Breast epithelium (tissue), 3 donors: Measurements from ENCODE around the gene LAMA4.

Experiments used
- POLR2A ChIP-seq: fragments of 450-650 bp; IDR thresholded peaks from one replicate; pipeline ENCODE4 v1.6.1; 2016; ENCODE audit warnings: antibody characterized with exemption, mild to moderate bottlenecking, moderate library complexity
- POLR2AphosphoS5 ChIP-seq, 3 donors: sonication (generic); formaldehyde crosslinking; IDR thresholded peaks; one replicate each; pipeline ENCODE4 v1.6.1; 2017; ENCODE audit warnings: antibody characterized with exemption in 3 of 3

- TF ChIP-seq POLR2A (no peak), POLR2AphosphoS5 (IDR thresholded peaks at IDR 0.05) (no peak)
Measured at GRCh38 chr6:112128208-112128607, 126.2 kb downstream of the LAMA4 start.
